DLD1 (cell line): ENCODE measurements around the gene KCNQ1.

Experiments
- in situ Hi-C: cut with HindIII; loops from 2 replicates; pipeline ENCODE4 v1.10.0; 2017; ENCODE audit warnings: low sequenced_read_pairs

Gene KCNQ1

GRCh38 chr11:2563213-2564007 is 118.6 kb downstream of the KCNQ1 start:
- in situ Hi-C loops, result no loop called here

- in situ Hi-C loops, result no loop called here
Measured at GRCh38 chr11:2564008-2564530, 119.3 kb downstream of the KCNQ1 start.

- in situ Hi-C loops, result no loop called here
Measured at GRCh38 chr11:2564588-2565425, 120.0 kb downstream of the KCNQ1 start.

- in situ Hi-C loops, result no loop called here
Measured at GRCh38 chr11:2565447-2566222, 120.8 kb downstream of the KCNQ1 start.

- in situ Hi-C loops, result no loop called here
Measured at GRCh38 chr11:2566223-2567025, 121.6 kb downstream of the KCNQ1 start.

- in situ Hi-C loops, result no loop called here
Measured at GRCh38 chr11:2567026-2567671, 122.3 kb downstream of the KCNQ1 start.

- in situ Hi-C loops, result no loop called here
Measured at GRCh38 chr11:2569321-2569721, 124.5 kb downstream of the KCNQ1 start.

GRCh38 chr11:2569731-2570210 is 125.0 kb downstream of the KCNQ1 start:
- in situ Hi-C loops, result no loop called here

- in situ Hi-C loops, result no loop called here
Measured at GRCh38 chr11:2570211-2570811, 125.5 kb downstream of the KCNQ1 start.

GRCh38 chr11:2570841-2571597 is 126.2 kb downstream of the KCNQ1 start:
- in situ Hi-C loops, result no loop called here

GRCh38 chr11:2571598-2572281 is 126.9 kb downstream of the KCNQ1 start:
- in situ Hi-C loops, result no loop called here

GRCh38 chr11:2572491-2573239 is 127.9 kb downstream of the KCNQ1 start:
- in situ Hi-C loops, result no loop called here

- in situ Hi-C loops, result no loop called here
Measured at GRCh38 chr11:2573240-2574042, 128.6 kb downstream of the KCNQ1 start.

- in situ Hi-C loops, result no loop called here
Measured at GRCh38 chr11:2574043-2574552, 129.3 kb downstream of the KCNQ1 start.

- in situ Hi-C loops, result no loop called here
Measured at GRCh38 chr11:2574553-2575535, 130.0 kb downstream of the KCNQ1 start.
